ENCODE results near the gene ILF3. TPM values are rescaled to one million over a fixed set of nuclear protein-coding genes. Genes with fewer than 3 reads are reported as not detected.
"Not testable (repeated sequence)": the region's sequence is repeated elsewhere in the genome, so short reads cannot be mapped to it uniquely, and the experiment has no call there.

Gene ILF3
- total RNA-seq, 1 experiment from 2014 or later, result 113 TPM

GRCh38 chr19:10670876-10671804, 17.0 kb downstream of the ILF3 start:
- Histone ChIP-seq H3K9me2 (replicated peaks; ENCODE audit: insufficient read depth, low read length) (no peaks in the 10 kb centered on the region), H4K20me1 (ENCODE audit: insufficient read depth, low read depth, low read length) (peaks cover 48% of the 10 kb centered on the region), H3K79me2 (ENCODE audit: low read length) (peaks cover 88% of the 10 kb centered on the region), H3K36me3 (ENCODE audit: insufficient read depth, low read length) (peaks cover 47% of the 10 kb centered on the region), H3K9me3 (ENCODE audit: low read length) (no peaks in the 10 kb centered on the region), H3K4me1 (ENCODE audit: low read length) (peaks cover 2% of the 10 kb centered on the region; the same call in 1 of the 2 replicates), H3K27ac (ENCODE audit: low read length) (no peak overlapping the region), H3K27me3 (ENCODE audit: low read length) (no peaks in the 10 kb centered on the region), H3K4me2 (ENCODE audit: low read depth, low read length, poor library complexity, severe bottlenecking) (no peak overlapping the region), H2AFZ (ENCODE audit: low read length) (no peak overlapping the region), H3K9ac (ENCODE audit: low read length) (no peak overlapping the region), H3K4me3 (ENCODE audit: low read length) (no peak overlapping the region)
- no peak for DNase-seq

- not testable (repeated sequence) for H3K4me2 ChIP-seq (ENCODE audit: low read depth, low read length, poor library complexity, severe bottlenecking); H3K4me1 ChIP-seq (ENCODE audit: low read length); H3K27ac ChIP-seq (ENCODE audit: low read length); H3K27me3 ChIP-seq (ENCODE audit: low read length); H3K9ac ChIP-seq (ENCODE audit: low read length); H3K4me3 ChIP-seq (ENCODE audit: low read length); DNase-seq; H3K9me3 ChIP-seq (ENCODE audit: low read length); H3K9me2 ChIP-seq (replicated peaks; ENCODE audit: insufficient read depth, low read length); H2AFZ ChIP-seq (ENCODE audit: low read length)
- Histone ChIP-seq H3K36me3 (ENCODE audit: insufficient read depth, low read length) (peaks cover 50% of the 10 kb centered on the region), H4K20me1 (ENCODE audit: insufficient read depth, low read depth, low read length) (peaks cover 43% of the 10 kb centered on the region), H3K79me2 (ENCODE audit: low read length) (peaks cover 83% of the 10 kb centered on the region)
These were observed 17.8 kb downstream of the ILF3 start for GRCh38 chr19:10671922-10672321.

- not testable (repeated sequence) for H3K27me3 ChIP-seq (ENCODE audit: low read length); H3K9me2 ChIP-seq (replicated peaks; ENCODE audit: insufficient read depth, low read length); H2AFZ ChIP-seq (ENCODE audit: low read length); H3K27ac ChIP-seq (ENCODE audit: low read length); H3K9ac ChIP-seq (ENCODE audit: low read length); H3K4me2 ChIP-seq (ENCODE audit: low read depth, low read length, poor library complexity, severe bottlenecking); H3K9me3 ChIP-seq (ENCODE audit: low read length); H3K4me1 ChIP-seq (ENCODE audit: low read length); DNase-seq; H3K4me3 ChIP-seq (ENCODE audit: low read length)
- Histone ChIP-seq H3K79me2 (ENCODE audit: low read length) (peaks cover 67% of the 10 kb centered on the region), H4K20me1 (ENCODE audit: insufficient read depth, low read depth, low read length) (peaks cover 34% of the 10 kb centered on the region), H3K36me3 (ENCODE audit: insufficient read depth, low read length) (peaks cover 76% of the 10 kb centered on the region)
These were observed 21.1 kb downstream of the ILF3 start for GRCh38 chr19:10675214-10675613.

GRCh38 chr19:10677751-10678150, 23.6 kb downstream of the ILF3 start:
- peaks cover 45% of the 10 kb centered on the region for H3K79me2 ChIP-seq (ENCODE audit: low read length)
- H3K9me2 ChIP-seq (replicated peaks; ENCODE audit: insufficient read depth, low read length), result no peaks in the 10 kb centered on the region
- no peak for DNase-seq
- no peak overlapping the region for H3K4me3 ChIP-seq (ENCODE audit: low read length)
- H2AFZ ChIP-seq (ENCODE audit: low read length), result no peak overlapping the region
- peaks cover 79% of the 10 kb centered on the region for H3K36me3 ChIP-seq (ENCODE audit: insufficient read depth, low read length)
- no peak overlapping the region for H3K27ac ChIP-seq (ENCODE audit: low read length)
- peaks cover 27% of the 10 kb centered on the region for H4K20me1 ChIP-seq (ENCODE audit: insufficient read depth, low read depth, low read length)
- H3K4me1 ChIP-seq (ENCODE audit: low read length), result no peaks in the 10 kb centered on the region
- no peaks in the 10 kb centered on the region for H3K9me3 ChIP-seq (ENCODE audit: low read length)
- no peaks in the 10 kb centered on the region for H3K27me3 ChIP-seq (ENCODE audit: low read length)
- no peak overlapping the region for H3K4me2 ChIP-seq (ENCODE audit: low read depth, low read length, poor library complexity, severe bottlenecking)
- no peak overlapping the region for H3K9ac ChIP-seq (ENCODE audit: low read length)

- Histone ChIP-seq H3K36me3 (ENCODE audit: insufficient read depth, low read length) (peaks cover 72% of the 10 kb centered on the region), H3K27me3 (ENCODE audit: low read length) (no peaks in the 10 kb centered on the region), H3K27ac (ENCODE audit: low read length) (no peak overlapping the region), H3K4me2 (ENCODE audit: low read depth, low read length, poor library complexity, severe bottlenecking) (no peak overlapping the region), H3K9me2 (replicated peaks; ENCODE audit: insufficient read depth, low read length) (no peaks in the 10 kb centered on the region), H3K9ac (ENCODE audit: low read length) (no peak overlapping the region), H3K9me3 (ENCODE audit: low read length) (no peaks in the 10 kb centered on the region), H3K4me3 (ENCODE audit: low read length) (no peak overlapping the region), H3K4me1 (ENCODE audit: low read length) (no peaks in the 10 kb centered on the region), H3K79me2 (ENCODE audit: low read length) (peaks cover 35% of the 10 kb centered on the region), H2AFZ (ENCODE audit: low read length) (no peak overlapping the region), H4K20me1 (ENCODE audit: insufficient read depth, low read depth, low read length) (peaks cover 27% of the 10 kb centered on the region)
- no peak for DNase-seq
These were observed 24.7 kb downstream of the ILF3 start for GRCh38 chr19:10678813-10679212.

- Histone ChIP-seq H4K20me1 (ENCODE audit: insufficient read depth, low read depth, low read length) (peaks cover 34% of the 10 kb centered on the region), H3K4me1 (ENCODE audit: low read length) (no peaks in the 10 kb centered on the region), H3K9me3 (ENCODE audit: low read length) (no peaks in the 10 kb centered on the region), H3K27me3 (ENCODE audit: low read length) (no peaks in the 10 kb centered on the region), H3K9me2 (replicated peaks; ENCODE audit: insufficient read depth, low read length) (no peaks in the 10 kb centered on the region), H3K79me2 (ENCODE audit: low read length) (peaks cover 33% of the 10 kb centered on the region), H3K4me3 (ENCODE audit: low read length) (no peak overlapping the region), H3K36me3 (ENCODE audit: insufficient read depth, low read length) (peaks cover 73% of the 10 kb centered on the region), H3K27ac (ENCODE audit: low read length) (no peak overlapping the region), H3K9ac (ENCODE audit: low read length) (no peak overlapping the region), H3K4me2 (ENCODE audit: low read depth, low read length, poor library complexity, severe bottlenecking) (no peak overlapping the region), H2AFZ (ENCODE audit: low read length) (no peak overlapping the region)
- DNase-seq, result no peak
These were observed 25.6 kb downstream of the ILF3 start for GRCh38 chr19:10679743-10680142.

GRCh38 chr19:10680545-10681135, 26.5 kb downstream of the ILF3 start:
- Histone ChIP-seq H3K36me3 (ENCODE audit: insufficient read depth, low read length) (peaks cover 76% of the 10 kb centered on the region), H3K79me2 (ENCODE audit: low read length) (peaks cover 26% of the 10 kb centered on the region), H3K9me3 (ENCODE audit: low read length) (no peaks in the 10 kb centered on the region), H3K4me1 (ENCODE audit: low read length) (no peaks in the 10 kb centered on the region), H3K4me3 (ENCODE audit: low read length) (no peak overlapping the region), H3K4me2 (ENCODE audit: low read depth, low read length, poor library complexity, severe bottlenecking) (no peak overlapping the region), H3K9me2 (replicated peaks; ENCODE audit: insufficient read depth, low read length) (no peaks in the 10 kb centered on the region), H2AFZ (ENCODE audit: low read length) (no peak overlapping the region), H4K20me1 (ENCODE audit: insufficient read depth, low read depth, low read length) (peaks cover 35% of the 10 kb centered on the region), H3K27ac (ENCODE audit: low read length) (no peak overlapping the region), H3K27me3 (ENCODE audit: low read length) (no peaks in the 10 kb centered on the region), H3K9ac (ENCODE audit: low read length) (no peak overlapping the region)
- DNase-seq, result no peak

GRCh38 chr19:10681658-10682057, 27.5 kb downstream of the ILF3 start:
- Histone ChIP-seq H3K9me3 (ENCODE audit: low read length) (no peaks in the 10 kb centered on the region), H3K4me3 (ENCODE audit: low read length) (no peak overlapping the region), H3K9me2 (replicated peaks; ENCODE audit: insufficient read depth, low read length) (no peaks in the 10 kb centered on the region), H3K9ac (ENCODE audit: low read length) (no peak overlapping the region), H3K79me2 (ENCODE audit: low read length) (peaks cover 22% of the 10 kb centered on the region), H2AFZ (ENCODE audit: low read length) (no peak overlapping the region), H3K4me1 (ENCODE audit: low read length) (no peaks in the 10 kb centered on the region), H3K36me3 (ENCODE audit: insufficient read depth, low read length) (peaks cover 82% of the 10 kb centered on the region), H3K27me3 (ENCODE audit: low read length) (no peaks in the 10 kb centered on the region), H3K4me2 (ENCODE audit: low read depth, low read length, poor library complexity, severe bottlenecking) (no peak overlapping the region), H4K20me1 (ENCODE audit: insufficient read depth, low read depth, low read length) (peaks cover 40% of the 10 kb centered on the region), H3K27ac (ENCODE audit: low read length) (no peak overlapping the region)
- DNase-seq, result no peak

Measured in Karpas-422 (cell line).